Gastrocnemius medialis (tissue), 4 donors: ENCODE measurements around the gene RSAD1. TPM values are rescaled to one million over a fixed set of nuclear protein-coding genes. Genes with fewer than 3 reads are reported as not detected.
A peak's percentile ranks its signal among the peaks of the same experiment; 100 is the strongest.

Experiments
- ATAC-seq, 2 donors: fragments of 150-250 bp; one replicate each; pipeline ENCODE4 v1.9.1; 2016
- DNase-seq, 2 donors: peaks; one replicate each; pipeline ENCODE4 v3.0.0-alpha.2; 2019
- H3K27ac ChIP-seq, 4 donors: fragments of 200-600 bp; sonication (generic); 1 replicate in 1 of 4; 2 replicates in 3 of 4; pipeline ENCODE4 v1.5.1; 2016 to 2018; ENCODE audit warnings: mild to moderate bottlenecking in 2 of 4, moderate library complexity in 1 of 4
- H3K27me3 ChIP-seq, 3 donors: fragments of 200-600 bp; sonication (generic) in 2 of 3; 1 replicate in 1 of 3; 2 replicates in 2 of 3; pipeline versions ENCODE4 v1.5.1 to v1.6.0; 2016 to 2019; ENCODE audit warnings: mild to moderate bottlenecking in 1 of 3, moderate library complexity in 1 of 3
- H3K36me3 ChIP-seq, 2 donors: fragments of 200-600 bp; sonication (generic) in 1 of 2; one replicate each; pipeline ENCODE4 v1.5.1; 2017 to 2018
- H3K4me1 ChIP-seq, 2 donors: fragments of 200-600 bp; sonication (generic) in 1 of 2; one replicate each; pipeline ENCODE4 v1.5.1; 2016 to 2017; ENCODE audit warnings: mild to moderate bottlenecking in 2 of 2
- H3K4me3 ChIP-seq, 4 donors: fragments of 200-600 bp; sonication (generic) in 3 of 4; 1 replicate in 1 of 4; 2 replicates in 3 of 4; pipeline ENCODE4 v1.5.1; 2016 to 2019; ENCODE audit warnings: mild to moderate bottlenecking in 2 of 4
- H3K9me3 ChIP-seq, 3 donors: fragments of 200-600 bp; sonication (generic) in 2 of 3; 1 replicate in 1 of 3; 2 replicates in 2 of 3; pipeline ENCODE4 v1.5.1; 2016 to 2019
- CTCF ChIP-seq, 5 experiments: fragments of 450-650 bp in 3 of 5; fragments of 200-600 bp in 2 of 5; sonication (generic) in 2 of 5; IDR thresholded peaks in 4 of 5; conservative IDR thresholded peaks in 1 of 5; 1 replicate in 4 of 5; 2 replicates in 1 of 5; pipeline ENCODE4 v1.5.1; 2016 to 2019; ENCODE audit warnings: antibody characterized with exemption in 5 of 5, mild to moderate bottlenecking in 3 of 5, moderate library complexity in 3 of 5
- POLR2A ChIP-seq, 2 donors: fragments of 450-650 bp; IDR thresholded peaks; one replicate each; pipeline ENCODE4 v1.6.1; 2017; ENCODE audit warnings: antibody characterized with exemption in 2 of 2, mild to moderate bottlenecking in 2 of 2, moderate library complexity in 2 of 2
- in situ Hi-C, 4 donors: fragments of 200-750 bp; cut with MboI; loops; one replicate each; pipeline versions ENCODE4 v1.15.0 to v1.8.0; 2017; ENCODE audit warnings: low sequenced_read_pairs in 4 of 4
- intact Hi-C: fragments of 100-400 bp; cut with DNase I; formaldehyde crosslinking; loops from one replicate; pipeline ENCODE4 v1.15.1; 2023; ENCODE audit warnings: low total_unique reads
- total RNA-seq, 4 donors: library from RNA; depleted of rRNA; stranded (reverse); fragments of >200 nt; gene quantifications; one replicate each; pipeline versions ENCODE4 v1.1.0 to v1.2.3, GENCODE V29; 2016

RSAD1 gene
- total RNA-seq, 4 donors from 2014 or later = 27.1 to 67.4 (median 52.7) TPM

- ATAC-seq (no peak), DNase-seq (no peak)
- no peak for TF ChIP-seq POLR2A (IDR thresholded peaks at IDR 0.05)
- TF ChIP-seq CTCF (IDR thresholded peaks at IDR 0.05 in 4 of 5, conservative IDR thresholded peaks at IDR 0.05 in 1 of 5) = no peak
- Histone ChIP-seq H3K9me3 (no peaks in the 10 kb centered on the region), H3K27me3 (no peaks in the 10 kb centered on the region), H3K4me1 (peaks cover 0 to 4% of the 10 kb centered on the region in 2 donors), H3K36me3 (no peaks in the 10 kb centered on the region), H3K27ac (no peak overlapping the region), H3K4me3 (no peak overlapping the region)
- in situ Hi-C loops (no loop called here), intact Hi-C loops (no loop called here)
Observed at GRCh38 chr17:50457621-50458020, 21.0 kb upstream of the RSAD1 start.

DNA sequence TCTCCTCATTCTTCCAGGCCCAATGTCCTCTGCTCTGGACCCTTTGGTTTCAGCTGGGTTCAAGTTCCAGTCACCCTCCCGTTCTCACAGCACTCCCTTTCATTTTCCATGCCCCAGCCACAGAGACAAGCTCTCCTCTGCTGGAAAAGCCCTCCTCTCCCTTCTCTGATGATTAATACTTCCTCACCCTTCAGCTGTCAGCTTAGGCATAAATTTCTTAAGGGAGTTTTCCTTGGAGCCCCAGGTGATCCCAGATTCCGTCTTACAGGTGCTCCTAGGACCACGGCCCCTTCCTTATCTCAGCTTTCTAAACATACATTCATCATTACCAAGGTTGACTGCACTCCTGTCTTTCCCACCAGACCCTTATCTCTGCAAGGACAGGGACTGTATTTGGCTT is 20.4 kb upstream of the RSAD1 start:
- H3K9me3 ChIP-seq = no peaks in the 10 kb centered on the region
- H3K27ac ChIP-seq = peak overlapping the region in 2 of 4 donors; percentile 1 to 2
- in situ Hi-C loops = no loop called here
- DNase-seq (no peak), ATAC-seq (no peak)
- H3K27me3 ChIP-seq = no peaks in the 10 kb centered on the region
- H3K4me3 ChIP-seq = no peak overlapping the region
- TF ChIP-seq CTCF (IDR thresholded peaks at IDR 0.05 in 4 of 5, conservative IDR thresholded peaks at IDR 0.05 in 1 of 5) (no peak), POLR2A (IDR thresholded peaks at IDR 0.05) (no peak)
- intact Hi-C loops = no loop called here
- peaks cover 0 to 4% of the 10 kb centered on the region in 2 donors for H3K4me1 ChIP-seq
- no peaks in the 10 kb centered on the region for H3K36me3 ChIP-seq

- H3K4me1 ChIP-seq = peaks cover 0 to 4% of the 10 kb centered on the region in 2 donors
- no peak for TF ChIP-seq CTCF (IDR thresholded peaks at IDR 0.05 in 4 of 5, conservative IDR thresholded peaks at IDR 0.05 in 1 of 5)
- TF ChIP-seq POLR2A (IDR thresholded peaks at IDR 0.05) = no peak
- no peak overlapping the region for H3K4me3 ChIP-seq
- in situ Hi-C loops = no loop called here
- ATAC-seq = peak in 1 of 2 donors; percentile 52
- no peaks in the 10 kb centered on the region for H3K9me3 ChIP-seq
- no peaks in the 10 kb centered on the region for H3K27me3 ChIP-seq
- no peaks in the 10 kb centered on the region for H3K36me3 ChIP-seq
- H3K27ac ChIP-seq = peak overlapping the region in 3 of 4 donors; percentile 1 to 33 (median 2)
- no peak for DNase-seq
- intact Hi-C loops = no loop called here
Observed at GRCh38 chr17:50458701-50459676, 19.7 kb upstream of the RSAD1 start.

DNA sequence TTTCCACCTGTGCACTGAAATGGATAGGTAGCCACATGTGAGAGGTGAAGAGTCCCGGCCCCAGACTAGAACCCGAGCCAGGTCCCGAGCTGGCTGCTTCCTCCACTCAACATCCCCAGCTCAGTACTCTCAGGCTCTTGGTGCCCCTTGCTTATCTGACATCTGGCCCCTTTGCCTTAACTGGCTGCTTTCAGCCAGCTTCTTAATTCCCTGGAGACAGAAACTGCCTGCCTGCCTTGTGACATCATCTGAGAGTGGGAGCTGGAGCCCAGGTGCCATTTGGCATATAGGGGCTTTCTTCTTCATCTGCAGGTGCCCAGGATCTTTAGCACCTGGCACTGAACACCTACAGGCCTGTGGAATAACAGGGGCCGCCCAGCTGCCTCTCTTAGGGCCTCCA is 18.9 kb upstream of the RSAD1 start:
- Histone ChIP-seq H3K27me3 (no peaks in the 10 kb centered on the region), H3K9me3 (no peaks in the 10 kb centered on the region), H3K27ac (peak overlapping the region in 2 of 4 donors; percentile 9 to 33), H3K4me3 (no peak overlapping the region), H3K4me1 (peaks cover 0 to 4% of the 10 kb centered on the region in 2 donors), H3K36me3 (no peaks in the 10 kb centered on the region)
- ATAC-seq (no peak), DNase-seq (no peak)
- intact Hi-C loops (no loop called here), in situ Hi-C loops (no loop called here)
- TF ChIP-seq POLR2A (IDR thresholded peaks at IDR 0.05) (no peak), CTCF (IDR thresholded peaks at IDR 0.05 in 4 of 5, conservative IDR thresholded peaks at IDR 0.05 in 1 of 5) (no peak)
